HEK293T (cell line): ENCODE data around the gene GADD45G.

Experiments
- CTCF ChIA-PET: fragments of 350-600 bp; formaldehyde crosslinking; extraction: SDS; loops from one replicate; lab custom pipeline; 2021; ENCODE audit warnings: antibody characterized with exemption, inconsistent platforms; lab: Yijun Ruan, JAX
- POLR2A ChIA-PET: fragments of 350-600 bp; formaldehyde crosslinking; extraction: SDS; loops from one replicate; lab custom pipeline; 2020; ENCODE audit warnings: antibody characterized with exemption, inconsistent platforms; lab: Yijun Ruan, JAX
- DNase-seq: peaks from one replicate; pipeline ENCODE4 v3.0.0; 2012; ENCODE audit warnings: mixed read lengths; ENCODE audit errors: extremely low spot score
- ARNT ChIP-seq: fragments of 450-650 bp; IDR thresholded peaks from 2 replicates; pipeline ENCODE4 v1.6.1; 2017; ENCODE audit warnings: mild to moderate bottlenecking
- BHLHE40 ChIP-seq: fragments of 450-650 bp; IDR thresholded peaks from 2 replicates; pipeline ENCODE4 v1.6.1; 2016; ENCODE audit warnings: mild to moderate bottlenecking, moderate library complexity, borderline replicate concordance
- CTBP1 ChIP-seq: fragments of 450-650 bp; IDR thresholded peaks from 2 replicates; pipeline ENCODE4 v1.6.1; 2016; ENCODE audit warnings: borderline replicate concordance
- ELF4 ChIP-seq: fragments of 450-650 bp; IDR thresholded peaks from 2 replicates; pipeline ENCODE4 v1.6.1; 2017; ENCODE audit warnings: antibody characterized with exemption
- FOXA1 ChIP-seq: fragments of 450-650 bp; IDR thresholded peaks from 2 replicates; pipeline ENCODE4 v1.6.1; 2016; ENCODE audit warnings: mild to moderate bottlenecking
- FOXK2 ChIP-seq: fragments of 450-650 bp; IDR thresholded peaks from 2 replicates; pipeline ENCODE4 v1.6.1; 2016; ENCODE audit warnings: mild to moderate bottlenecking
- FOXM1 ChIP-seq: fragments of 450-650 bp; IDR thresholded peaks from 2 replicates; pipeline ENCODE4 v1.6.1; 2017; ENCODE audit warnings: mild to moderate bottlenecking, borderline replicate concordance
- HDGF ChIP-seq: fragments of 450-650 bp; IDR thresholded peaks from 2 replicates; pipeline ENCODE4 v1.6.1; 2017; ENCODE audit warnings: antibody characterized with exemption, borderline replicate concordance
- L3MBTL2 ChIP-seq: fragments of 450-650 bp; conservative IDR thresholded peaks from 2 replicates; pipeline ENCODE4 v1.6.1; 2016; ENCODE audit warnings: mild to moderate bottlenecking
- LEF1 ChIP-seq: fragments of 450-650 bp; IDR thresholded peaks from 2 replicates; pipeline ENCODE4 v1.6.1; 2017; ENCODE audit warnings: mild to moderate bottlenecking, borderline replicate concordance
- NFRKB ChIP-seq: fragments of 450-650 bp; IDR thresholded peaks from 2 replicates; pipeline ENCODE4 v1.6.1; 2016; ENCODE audit warnings: mild to moderate bottlenecking, moderate library complexity
- PKNOX1 ChIP-seq: fragments of 450-650 bp; IDR thresholded peaks from 2 replicates; pipeline ENCODE4 v1.6.1; 2016
- SP1 ChIP-seq: fragments of 450-650 bp; IDR thresholded peaks from 2 replicates; pipeline ENCODE4 v1.6.1; 2017
- SUZ12 ChIP-seq: fragments of 450-650 bp; IDR thresholded peaks from 2 replicates; pipeline ENCODE4 v1.6.1; 2016; ENCODE audit warnings: mild to moderate bottlenecking
- TARDBP ChIP-seq: fragments of 450-650 bp; IDR thresholded peaks from 2 replicates; pipeline ENCODE4 v1.6.1; 2016
- ZNF384 ChIP-seq: fragments of 450-650 bp; IDR thresholded peaks from 2 replicates; pipeline ENCODE4 v1.6.1; 2016

GADD45G gene

GRCh38 chr9:89639961-89640360, 35.1 kb downstream of the GADD45G start:
- ChIA-PET POLR2A (no interaction called here), CTCF (no interaction called here)
- no peak for DNase-seq
- TF ChIP-seq ARNT (no peak), NFRKB (no peak), SUZ12 (no peak), L3MBTL2 (no peak), ZNF384 (no peak), FOXM1 (no peak), ELF4 (no peak), LEF1 (no peak), BHLHE40 (no peak), SP1 (no peak), FOXK2 (no peak), CTBP1 (no peak)

- ChIA-PET POLR2A (no interaction called here), CTCF (no interaction called here)
- no peak for TF ChIP-seq LEF1
- no peak for TF ChIP-seq ZNF384
- no peak for TF ChIP-seq BHLHE40
- no peak for TF ChIP-seq FOXA1
- TF ChIP-seq CTBP1: no peak
- no peak for TF ChIP-seq ARNT
- no peak for TF ChIP-seq HDGF
- no peak for TF ChIP-seq FOXK2
- TF ChIP-seq TARDBP: no peak
- TF ChIP-seq NFRKB: no peak
- no peak for TF ChIP-seq FOXM1
- no peak for TF ChIP-seq L3MBTL2
- TF ChIP-seq ELF4: no peak
- TF ChIP-seq SP1: no peak
- no peak for TF ChIP-seq PKNOX1
- no peak for TF ChIP-seq SUZ12
- DNase-seq: no peak
Observed at GRCh38 chr9:89640361-89640760, 35.5 kb downstream of the GADD45G start.

GRCh38 chr9:89640801-89641200, 36.0 kb downstream of the GADD45G start:
- ChIA-PET POLR2A (no interaction called here), CTCF (no interaction called here)
- TF ChIP-seq ELF4: no peak
- no peak for TF ChIP-seq BHLHE40
- TF ChIP-seq ZNF384: no peak
- TF ChIP-seq HDGF: no peak
- no peak for TF ChIP-seq NFRKB
- TF ChIP-seq SP1: no peak
- no peak for DNase-seq

- TF ChIP-seq PKNOX1: no peak
- no peak for TF ChIP-seq ELF4
- TF ChIP-seq ZNF384: no peak
- TF ChIP-seq BHLHE40: no peak
- TF ChIP-seq ARNT: no peak
- TF ChIP-seq CTBP1: no peak
- TF ChIP-seq FOXK2: no peak
- no peak for TF ChIP-seq SUZ12
- ChIA-PET POLR2A (no interaction called here), CTCF (no interaction called here)
- DNase-seq: no peak
Observed at GRCh38 chr9:89641980-89642379, 37.2 kb downstream of the GADD45G start.

GRCh38 chr9:89642789-89643188, 38.0 kb downstream of the GADD45G start:
- DNase-seq: no peak
- CTCF ChIA-PET: no interaction called here
- TF ChIP-seq SUZ12 (no peak), L3MBTL2 (no peak), FOXA1 (no peak), TARDBP (no peak), FOXM1 (no peak)
- POLR2A ChIA-PET: no interaction called here

GRCh38 chr9:89646189-89646939, 41.6 kb downstream of the GADD45G start:
- TF ChIP-seq BHLHE40: no peak
- TF ChIP-seq CTBP1: no peak
- TF ChIP-seq PKNOX1: no peak
- TF ChIP-seq LEF1: no peak
- TF ChIP-seq SP1: no peak
- TF ChIP-seq FOXA1: no peak
- TF ChIP-seq TARDBP: no peak
- TF ChIP-seq ARNT: no peak
- TF ChIP-seq FOXM1: no peak
- no peak for TF ChIP-seq L3MBTL2
- no peak for TF ChIP-seq ZNF384
- TF ChIP-seq FOXK2: no peak
- no peak for TF ChIP-seq HDGF
- TF ChIP-seq NFRKB: no peak
- no peak for TF ChIP-seq SUZ12
- POLR2A ChIA-PET: no interaction called here
- DNase-seq: no peak
- CTCF ChIA-PET: no interaction called here
